DMS114 treated with DMSO at 0.1 percent for 48 hours (cell line): Measurements from ENCODE around the gene KBTBD12.

Experiments used
- DNase-seq: peaks from one replicate; lab custom pipeline; 2025; ENCODE audit not compliant: unreplicated experiment; lab: John Stamatoyannopoulos, UW

Gene KBTBD12

DNA sequence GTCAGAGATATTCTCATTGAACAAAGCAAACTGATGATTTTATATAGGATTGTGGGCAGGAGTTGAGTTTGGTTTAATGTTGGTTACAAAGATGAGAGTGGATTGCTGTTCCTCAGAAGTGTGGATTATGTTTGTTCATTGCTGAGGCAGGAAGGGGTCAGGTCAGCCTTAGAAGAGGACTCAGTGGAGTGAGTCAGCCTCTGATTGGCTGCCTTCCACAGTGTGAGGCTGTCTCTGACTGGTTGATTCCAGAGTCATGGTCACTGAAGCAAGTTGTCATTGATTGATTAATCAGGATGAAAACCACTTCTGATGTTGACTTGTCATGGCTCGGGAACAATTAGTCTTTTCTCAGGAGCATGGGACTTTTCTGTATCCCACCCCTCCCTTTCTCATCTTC lies 36.2 kb downstream of the KBTBD12 start:
- no peak for DNase-seq

DNA sequence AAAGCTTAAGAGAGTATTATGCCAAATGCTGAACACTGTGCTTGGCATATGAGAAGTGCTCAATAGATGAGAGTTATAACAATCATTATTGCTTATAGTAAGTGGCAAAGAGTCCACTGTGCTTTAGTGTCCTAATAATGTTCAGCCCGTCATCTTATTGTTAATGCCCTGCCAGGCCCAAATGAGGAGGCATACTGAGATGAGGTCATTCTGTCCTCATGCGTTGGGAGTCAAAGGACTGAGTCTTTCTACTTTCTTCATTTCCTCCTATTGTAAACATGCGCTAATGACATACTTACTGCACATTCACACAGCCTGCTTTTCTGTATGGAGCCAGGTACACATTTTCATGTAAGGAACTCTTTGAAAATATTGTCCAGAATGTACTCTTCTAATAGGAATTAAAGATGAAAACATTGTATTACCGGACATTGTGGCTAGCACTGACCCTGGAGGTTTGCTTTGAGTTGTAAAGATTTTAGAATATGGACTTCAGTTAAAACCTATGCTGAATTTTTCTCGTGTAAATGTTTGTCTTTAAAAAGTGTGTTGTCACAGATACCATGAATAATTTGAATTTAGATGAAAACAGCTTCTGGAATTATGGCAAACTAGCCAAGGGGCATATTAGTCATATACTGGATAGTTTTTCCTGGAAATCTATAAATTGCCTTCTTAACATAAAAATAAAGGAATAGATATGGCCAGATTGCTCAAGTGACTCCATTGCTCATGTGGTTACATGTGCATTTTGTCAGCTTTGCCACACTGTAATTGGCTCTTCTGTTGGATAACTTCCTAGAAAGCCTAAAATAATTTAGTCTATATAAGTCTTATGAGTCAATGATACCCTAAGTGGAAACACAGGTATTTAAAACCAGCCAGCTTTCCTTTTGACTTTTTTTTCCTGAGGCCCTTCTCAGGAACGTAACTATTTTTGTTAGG lies 38.3 kb downstream of the KBTBD12 start:
- no peak for DNase-seq

DNA sequence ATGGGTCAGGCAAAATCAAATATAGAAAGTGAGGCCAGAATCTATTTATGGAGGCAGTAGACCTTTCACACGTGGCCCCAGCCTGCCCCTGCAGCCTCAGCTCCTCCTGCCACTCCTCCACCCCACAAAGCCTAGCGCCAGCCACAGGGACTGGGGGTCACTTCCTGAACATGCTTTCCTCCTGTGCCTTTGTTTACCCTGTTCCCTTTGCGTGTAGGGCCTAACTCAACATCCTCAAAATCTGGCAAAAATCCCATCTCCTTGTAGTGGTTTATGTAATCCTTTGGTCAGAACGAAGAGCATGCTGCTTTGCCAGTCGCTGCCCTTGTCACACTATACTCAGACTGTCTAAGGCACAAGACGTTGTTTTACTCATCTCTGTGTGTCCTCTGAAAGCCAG lies 39.6 kb downstream of the KBTBD12 start:
- no peak for DNase-seq

DNA sequence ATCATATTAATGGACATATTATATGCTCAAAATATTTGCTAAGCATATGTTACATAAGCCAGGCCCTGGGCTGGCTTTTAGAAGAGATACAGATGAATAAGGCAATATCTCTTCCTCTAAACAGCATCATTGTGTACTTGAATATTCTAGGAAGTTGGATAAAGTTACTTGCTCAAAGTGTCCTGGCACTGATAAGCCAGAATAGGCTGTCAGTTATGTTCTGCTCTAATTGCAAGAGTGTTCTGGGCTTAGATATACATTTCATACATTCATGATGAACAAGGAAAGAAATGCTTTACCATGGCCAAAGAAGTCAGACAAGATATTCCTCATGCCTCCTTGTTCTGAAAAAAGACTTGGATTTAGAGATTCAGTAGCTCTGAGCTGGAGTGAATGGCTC lies 40.7 kb downstream of the KBTBD12 start:
- DNase-seq, result no peak

DNA sequence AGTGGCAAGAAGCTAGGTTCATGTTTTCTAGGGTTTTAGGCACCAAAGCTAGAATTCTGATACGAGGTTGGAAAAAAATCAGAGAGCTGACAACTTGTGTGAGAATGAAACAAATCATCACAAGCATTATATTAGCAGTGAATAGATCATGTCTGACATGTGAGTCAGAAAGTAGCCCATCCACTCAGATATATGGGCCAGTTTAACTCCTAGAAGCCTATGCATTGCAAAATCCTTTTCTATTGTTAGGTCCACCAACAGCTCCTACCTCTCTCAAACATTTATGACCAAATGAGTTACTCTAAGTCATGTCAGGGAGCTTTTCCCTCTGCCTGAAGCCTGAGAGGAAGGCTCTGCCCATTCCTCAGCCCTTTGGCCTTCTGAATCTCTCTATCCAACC lies 44.0 kb downstream of the KBTBD12 start:
- DNase-seq, result no peak

DNA sequence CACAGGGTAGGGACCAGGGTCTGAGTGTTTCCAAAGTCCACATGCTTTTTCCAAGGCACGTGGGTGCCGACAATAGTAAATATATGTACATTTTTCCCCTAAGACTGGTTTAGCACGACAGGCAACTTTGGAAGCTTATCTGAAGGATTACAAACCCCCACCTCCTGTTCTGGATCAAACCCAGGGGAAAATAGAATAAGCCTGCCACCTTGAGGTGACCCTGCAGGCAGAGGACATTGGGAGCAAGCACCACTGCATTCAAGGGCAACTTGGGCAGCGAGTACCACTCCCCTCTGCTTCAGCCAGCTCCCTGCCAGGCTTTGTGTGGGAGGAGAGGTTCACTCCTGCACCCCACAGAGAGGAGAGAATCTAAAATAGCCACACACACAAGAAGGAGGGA lies 44.8 kb downstream of the KBTBD12 start:
- DNase-seq, result no peak

DNA sequence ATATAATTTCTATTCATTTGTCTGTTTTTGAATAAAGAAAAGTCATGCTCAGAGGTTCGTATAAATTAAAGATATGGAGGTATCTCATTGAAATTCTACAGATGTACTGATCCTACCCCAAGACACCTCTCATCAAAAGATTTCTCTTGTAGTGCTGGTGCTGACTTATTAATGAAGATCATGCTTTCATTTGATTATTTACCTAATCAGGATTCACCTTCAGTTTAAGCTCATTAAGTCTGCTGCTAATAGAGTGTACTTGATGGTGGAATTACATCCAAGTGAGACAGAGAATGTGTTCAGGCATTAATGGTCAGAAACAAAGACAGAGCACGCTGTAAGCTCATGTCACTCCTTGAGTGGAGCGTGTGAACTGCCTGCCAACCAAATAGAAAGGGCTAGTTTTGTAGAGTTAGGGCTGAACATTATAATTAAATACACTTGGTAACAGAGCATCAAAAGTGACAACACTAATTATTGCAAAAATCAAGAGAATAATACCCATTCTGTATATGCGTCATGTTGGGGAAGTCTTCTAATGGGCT lies 45.5 kb downstream of the KBTBD12 start:
- DNase-seq, result no peak

DNA sequence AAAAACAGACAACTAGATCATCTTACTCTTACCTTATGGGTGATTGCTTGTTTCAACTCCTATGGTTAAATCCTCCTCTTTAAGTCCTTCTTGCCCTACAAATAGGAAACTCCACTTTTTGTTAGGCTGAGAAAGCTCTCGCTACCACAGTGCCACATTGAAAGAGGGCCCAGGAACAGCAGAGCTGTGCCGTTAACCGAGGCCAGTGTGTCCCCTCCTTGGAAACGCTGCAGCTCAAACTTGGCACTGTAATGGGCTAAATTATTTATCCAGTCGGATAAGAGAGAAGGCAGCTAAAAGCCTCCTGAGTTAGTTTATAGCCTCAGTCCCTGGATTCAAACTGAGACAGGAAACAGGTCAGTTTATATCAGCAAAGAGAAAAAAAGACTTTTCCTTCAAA lies 46.1 kb downstream of the KBTBD12 start:
- DNase-seq, result no peak

DNA sequence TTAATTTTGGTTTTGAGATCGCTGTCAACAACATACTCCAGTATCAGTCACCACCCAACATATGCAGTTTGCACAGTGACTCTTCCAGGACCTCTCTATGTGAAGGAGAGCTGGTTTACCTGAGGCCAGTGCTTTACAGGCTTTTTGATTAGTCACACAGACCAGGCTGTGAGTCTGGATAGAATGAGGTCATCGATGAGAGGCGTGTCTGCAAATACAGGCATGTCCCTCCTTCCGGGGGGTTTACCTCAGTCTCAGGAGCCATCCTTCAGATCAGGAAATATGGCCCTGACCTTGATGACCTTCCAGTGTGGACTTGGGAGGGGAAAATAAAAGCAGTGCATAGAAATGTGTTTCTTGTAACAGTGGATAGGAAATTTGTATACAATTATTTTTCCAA lies 46.9 kb downstream of the KBTBD12 start:
- DNase-seq, result no peak

DNA sequence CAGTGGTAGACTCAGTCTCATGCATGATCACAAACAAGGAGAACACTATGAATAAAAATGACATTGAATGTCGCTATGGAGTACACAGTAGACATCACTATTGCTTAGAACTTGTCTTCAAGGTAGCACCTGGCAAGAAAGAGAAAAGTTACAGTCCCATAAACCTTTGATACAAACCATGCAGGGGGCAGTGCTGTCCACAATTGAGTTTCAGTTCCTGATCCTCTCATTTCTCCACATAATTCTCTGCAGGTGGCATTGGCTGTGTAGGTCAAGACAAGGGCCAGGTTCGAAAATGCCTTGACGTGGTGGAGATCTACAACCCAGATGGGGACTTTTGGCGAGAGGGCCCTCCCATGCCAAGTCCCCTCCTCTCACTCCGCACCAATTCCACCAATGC lies 47.9 kb downstream of the KBTBD12 start:
- no peak for DNase-seq

DNA sequence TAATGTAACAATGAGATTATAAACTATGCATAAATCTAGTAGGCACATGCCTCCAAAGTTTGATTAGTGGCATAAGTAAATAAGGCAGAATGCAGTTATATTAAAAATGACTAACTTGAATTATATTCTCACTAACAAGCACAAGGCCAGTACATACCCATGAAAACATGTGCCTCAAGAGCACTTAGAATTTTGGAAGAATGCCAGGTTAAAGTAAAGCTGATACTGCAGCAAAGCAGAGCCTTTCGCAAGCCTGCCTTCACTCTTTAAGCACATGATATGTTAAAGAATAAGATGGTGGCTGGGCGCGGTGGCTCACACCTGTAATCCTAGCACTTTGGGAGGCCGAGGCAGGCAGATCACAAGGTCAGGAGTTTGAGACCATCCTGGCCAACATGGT lies 49.0 kb downstream of the KBTBD12 start:
- no peak for DNase-seq

DNA sequence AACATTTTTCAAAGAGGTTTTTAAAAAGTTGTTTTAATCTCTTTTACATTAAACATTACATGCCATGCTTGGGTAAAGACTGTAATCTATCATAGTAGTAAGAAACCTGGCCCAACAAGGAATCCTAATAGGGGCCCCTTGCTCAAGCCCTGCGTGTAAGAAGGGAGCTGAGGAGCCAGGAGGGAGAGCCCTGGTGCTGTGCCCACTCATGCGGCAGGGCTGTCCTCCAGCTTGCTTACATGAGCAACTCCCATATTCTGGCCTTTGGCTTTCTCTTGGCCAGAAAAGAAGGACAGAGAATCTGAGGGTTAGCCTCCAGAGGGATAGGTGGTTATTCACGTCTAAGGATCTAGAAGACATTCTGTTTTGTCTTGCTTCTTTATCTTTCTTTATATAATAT lies 49.8 kb downstream of the KBTBD12 start:
- DNase-seq, result no peak

DNA sequence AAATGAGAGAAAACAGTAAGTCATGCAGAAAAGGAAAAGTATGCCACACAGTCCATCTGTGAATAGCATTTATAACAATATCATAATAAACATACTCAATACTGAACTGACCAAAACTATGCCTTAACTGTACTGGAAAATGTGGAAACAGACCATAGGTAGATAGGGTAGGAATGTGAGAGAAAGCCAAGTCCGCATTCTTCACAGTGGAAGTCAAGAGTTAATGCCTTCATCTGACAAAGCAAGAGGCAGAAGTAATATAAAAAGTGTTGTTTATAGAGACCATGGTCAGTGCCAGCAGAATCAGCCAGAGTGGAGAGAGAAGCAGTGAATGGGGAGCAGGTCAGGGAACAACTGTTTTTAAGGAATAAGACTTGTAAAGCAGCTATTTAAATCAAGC lies 52.3 kb downstream of the KBTBD12 start:
- no peak for DNase-seq

DNA sequence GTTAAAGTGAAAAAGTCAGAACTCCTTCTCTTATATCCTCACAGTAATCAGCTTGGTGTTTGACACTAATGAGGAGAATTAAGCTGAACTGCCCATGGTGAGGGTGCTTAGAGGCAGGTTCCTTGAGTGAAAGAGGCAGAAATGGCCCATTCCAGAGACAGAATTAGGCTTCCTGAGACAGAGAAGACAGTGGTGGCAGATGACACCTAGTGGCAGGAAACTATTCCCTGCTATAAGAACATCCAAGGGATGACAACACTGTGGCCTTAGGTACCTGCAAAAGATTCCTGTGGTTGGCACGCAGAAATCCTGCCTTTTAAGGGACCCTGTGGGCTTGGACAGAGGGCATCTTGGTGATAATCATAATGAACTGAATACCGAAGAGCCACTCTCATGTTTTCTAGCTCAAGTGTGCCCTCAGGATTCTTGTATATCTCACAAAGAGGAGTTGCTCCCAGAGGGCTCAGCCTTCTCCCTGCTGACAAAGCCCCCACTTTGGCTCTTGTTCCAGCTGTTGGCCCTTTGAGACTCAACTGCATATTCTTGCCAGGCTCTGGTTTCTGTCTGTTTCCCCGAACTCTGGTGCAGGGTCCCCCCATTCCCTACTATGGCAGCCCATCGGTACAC lies 56.0 kb downstream of the KBTBD12 start:
- peak; percentile 51 for DNase-seq

DNA sequence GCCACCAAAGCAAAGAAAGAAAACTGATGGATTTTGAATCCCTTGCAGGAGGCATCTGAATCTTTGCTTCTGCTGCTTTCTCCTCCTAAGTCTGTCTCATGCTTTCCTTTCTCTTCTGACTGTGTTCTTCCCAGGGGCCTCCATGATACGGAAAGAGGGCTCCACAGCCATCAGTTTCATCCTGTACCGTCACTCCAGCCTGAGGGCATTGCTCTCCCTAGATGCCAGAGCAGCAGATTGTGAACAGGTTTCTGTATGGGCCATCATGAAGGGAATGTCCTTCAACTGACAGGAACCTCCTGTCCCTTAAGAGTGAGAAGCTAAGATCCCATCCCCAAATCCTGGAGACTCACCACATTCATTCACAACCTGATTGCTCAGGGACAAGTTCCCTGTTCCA lies 59.2 kb downstream of the KBTBD12 start:
- DNase-seq, result no peak

DNA sequence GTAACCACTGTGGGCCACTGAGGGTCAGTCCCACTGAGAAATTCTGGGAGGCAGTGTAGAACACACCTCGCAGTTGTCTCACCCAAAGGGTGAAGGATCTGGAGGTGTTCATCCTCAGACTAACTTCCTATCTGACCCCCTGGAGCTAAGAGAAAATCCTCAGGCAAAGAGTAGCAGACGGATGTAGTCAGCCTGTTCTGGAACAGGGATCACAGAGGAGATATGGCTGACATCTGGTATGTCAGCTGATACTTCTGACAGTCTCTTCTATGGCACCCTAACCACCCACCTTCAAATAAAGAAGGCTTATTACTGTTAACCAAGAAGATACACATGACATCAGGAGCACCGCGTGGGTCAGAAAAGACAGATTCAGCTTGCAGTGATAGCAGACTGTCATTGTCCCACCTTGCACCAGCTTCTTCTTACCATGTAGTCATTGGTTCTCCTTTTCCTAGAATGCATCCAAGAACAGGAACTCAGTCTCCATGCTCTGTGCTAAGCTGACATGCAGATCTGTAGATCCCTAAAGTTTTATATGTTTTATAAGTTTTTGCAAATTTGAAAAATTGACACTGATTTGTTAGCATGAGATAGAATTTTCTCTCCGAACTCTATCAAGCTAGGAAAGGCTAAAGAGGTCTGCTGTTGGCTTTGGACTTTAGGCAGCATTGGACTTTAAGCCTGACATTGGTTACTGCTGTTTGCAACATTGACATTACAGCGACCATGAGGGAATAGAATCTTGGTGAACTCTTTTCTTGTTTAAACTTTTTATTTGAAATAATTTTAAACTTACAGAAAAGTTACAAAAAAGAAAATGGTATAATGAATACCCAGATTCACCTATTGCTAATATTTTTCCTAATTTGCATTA lies 60.4 kb downstream of the KBTBD12 start:
- DNase-seq, result no peak

DNA sequence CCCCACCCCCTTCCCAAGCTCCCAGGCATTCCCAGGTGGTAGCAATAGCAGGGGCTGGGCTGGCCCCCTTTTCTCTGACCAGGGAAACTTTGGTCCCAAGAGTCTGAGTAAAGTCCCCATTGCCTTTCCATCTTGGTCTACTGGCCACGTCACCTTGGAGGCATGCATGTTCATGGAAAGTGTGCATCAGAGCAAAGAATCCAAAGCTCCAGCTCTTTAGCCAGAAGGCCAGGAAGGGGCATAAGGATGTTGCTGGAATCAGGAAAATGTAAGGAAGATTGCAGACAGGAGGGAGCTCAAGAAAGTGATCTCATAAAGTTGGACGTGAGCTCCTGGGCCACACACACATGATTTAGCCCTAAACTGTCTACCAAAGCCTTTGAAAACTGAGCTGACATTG lies 63.6 kb downstream of the KBTBD12 start:
- DNase-seq, result no peak

DNA sequence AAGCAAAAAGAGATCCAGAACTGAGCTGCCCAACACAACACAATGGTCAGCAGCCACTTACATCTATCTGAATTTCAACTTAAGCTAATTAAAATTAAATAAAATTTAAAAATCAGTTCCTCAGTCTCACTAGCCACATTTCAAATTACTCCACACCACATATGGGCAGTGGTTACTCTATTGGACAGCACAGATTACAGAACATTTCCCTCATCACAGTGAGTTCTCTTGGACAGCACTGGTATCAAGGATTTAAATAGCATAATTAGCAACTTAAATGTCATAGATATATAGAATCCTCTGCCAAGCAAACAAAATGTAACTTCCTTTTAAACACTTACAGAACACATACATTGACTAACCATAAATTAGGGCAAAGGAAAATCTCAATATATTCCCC lies 64.4 kb downstream of the KBTBD12 start:
- no peak for DNase-seq

DNA sequence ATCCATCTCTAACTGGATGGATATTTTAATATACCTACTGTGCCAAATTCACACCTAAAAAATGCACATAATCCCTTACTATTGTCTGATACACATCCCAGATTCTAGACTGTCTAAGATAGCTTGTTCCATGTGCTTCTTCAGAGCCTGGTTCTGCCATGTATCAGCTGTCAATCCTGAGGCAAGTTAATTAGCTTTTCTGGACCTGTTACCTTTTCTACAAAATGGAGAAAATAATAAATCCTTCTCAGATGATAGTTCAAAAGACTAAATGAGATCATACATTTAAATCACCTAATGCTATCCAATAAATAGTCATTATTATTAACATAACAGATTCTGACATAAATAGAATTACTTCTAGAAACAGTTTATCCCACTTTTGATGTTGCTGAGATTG lies 66.1 kb downstream of the KBTBD12 start:
- DNase-seq, result no peak

DNA sequence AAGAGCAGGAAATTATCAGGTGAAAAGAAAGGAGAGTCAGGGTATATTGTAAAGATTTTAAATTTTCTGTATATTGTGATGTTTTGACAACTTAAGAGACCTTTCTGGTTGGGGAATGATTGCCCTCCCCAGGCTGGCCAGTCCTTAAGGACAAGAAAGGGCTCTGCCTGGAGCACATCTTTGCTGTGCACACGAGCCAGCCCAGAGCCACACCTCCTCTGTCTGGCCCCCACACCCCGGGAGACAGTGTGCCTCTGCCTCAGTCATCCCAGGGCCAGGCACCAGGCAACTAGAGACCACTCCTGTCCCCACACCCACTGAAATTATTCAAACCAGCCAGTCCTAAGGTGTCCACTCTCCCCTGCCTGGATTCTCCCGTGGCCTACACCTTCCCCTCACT lies 67.1 kb downstream of the KBTBD12 start:
- no peak for DNase-seq

DNA sequence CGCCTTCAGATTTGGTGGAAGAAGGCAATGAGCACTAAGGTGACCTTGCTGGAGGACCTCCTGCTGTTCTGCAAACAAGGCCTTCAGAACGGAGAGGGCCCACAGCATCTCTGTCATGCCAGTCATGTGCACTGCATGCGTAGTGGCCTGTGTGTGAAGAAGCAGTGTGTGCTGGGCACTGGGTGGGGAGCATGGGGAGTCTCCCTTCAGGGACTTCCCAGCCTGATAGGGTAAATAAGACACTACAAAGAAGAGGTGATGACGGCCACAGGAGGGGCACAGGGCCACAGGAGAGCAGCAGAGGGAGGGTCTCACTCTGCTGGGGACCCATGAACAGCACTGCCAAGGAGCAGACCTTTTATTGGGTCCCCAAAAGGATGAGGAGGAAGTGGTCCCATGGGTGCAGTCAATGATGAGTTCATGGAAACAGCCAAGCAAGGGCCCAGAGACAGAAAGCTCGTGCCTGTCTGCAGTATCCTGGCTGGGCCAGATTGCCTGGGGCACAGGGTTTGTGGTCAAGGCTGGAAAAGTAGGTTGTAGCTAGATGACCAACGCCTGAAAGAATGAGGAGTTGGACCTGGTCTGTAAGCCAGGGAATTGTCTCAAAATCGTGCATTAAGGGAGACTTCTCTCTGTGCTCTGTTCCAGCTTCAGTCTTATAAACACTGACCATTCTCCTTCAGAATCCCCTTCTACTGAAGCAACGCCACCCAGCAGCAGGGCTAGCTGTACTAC lies 69.4 kb downstream of the KBTBD12 start:
- no peak for DNase-seq
